HG03575 (cell line): Measurements from ENCODE around the gene PLA2R1.

ENCODE experiments used
- ATAC-seq: cut with Tn5 transposase; IDR thresholded peaks from one replicate; pipeline ENCODE4 v1.9.1; 2021; ENCODE audit not compliant: unreplicated experiment, insufficient number of reproducible peaks, low FRiP score; ENCODE audit errors: extremely low read depth

The PLA2R1 gene

GRCh38 chr2:160062292-160063005 lies at the start of gene PLA2R1:
Gene PLA2R1, minus strand, starts transcription at chr2:160062615. Its CDS starts 212 bp downstream, at chr2:160062403.
- no peak for ATAC-seq

- ATAC-seq, result no peak
Measured at GRCh38 chr2:160110674-160111239, 48.3 kb upstream of the PLA2R1 start.

GRCh38 chr2:160109939-160110673 lies 47.7 kb upstream of the PLA2R1 start:
- peak; percentile 39 for ATAC-seq

GRCh38 chr2:160109243-160109642 lies 46.8 kb upstream of the PLA2R1 start:
- ATAC-seq, result no peak

- ATAC-seq, result no peak
Measured at GRCh38 chr2:160108646-160109045, 46.2 kb upstream of the PLA2R1 start.

GRCh38 chr2:160105366-160105765 lies 43.0 kb upstream of the PLA2R1 start:
- no peak for ATAC-seq

- no peak for ATAC-seq
Measured at GRCh38 chr2:160104115-160104514, 41.7 kb upstream of the PLA2R1 start.

GRCh38 chr2:160097326-160097725 lies 34.9 kb upstream of the PLA2R1 start:
- ATAC-seq, result no peak

- no peak for ATAC-seq
Measured at GRCh38 chr2:160096409-160096808, 34.0 kb upstream of the PLA2R1 start.

- no peak for ATAC-seq
Measured at GRCh38 chr2:160092445-160092844, 30.0 kb upstream of the PLA2R1 start.

GRCh38 chr2:160091381-160091780 lies 29.0 kb upstream of the PLA2R1 start:
- ATAC-seq, result no peak

GRCh38 chr2:160087854-160088745 lies 25.7 kb upstream of the PLA2R1 start:
- ATAC-seq, result no peak

- no peak for ATAC-seq
Measured at GRCh38 chr2:160085662-160086061, 23.2 kb upstream of the PLA2R1 start.

GRCh38 chr2:160077912-160078810 lies 15.7 kb upstream of the PLA2R1 start:
- no peak for ATAC-seq

- ATAC-seq, result no peak
Measured at GRCh38 chr2:160076914-160077313, 14.5 kb upstream of the PLA2R1 start.

- ATAC-seq, result no peak
Measured at GRCh38 chr2:160076241-160076640, 13.8 kb upstream of the PLA2R1 start.

GRCh38 chr2:160075171-160075570 lies 12.8 kb upstream of the PLA2R1 start:
- ATAC-seq, result no peak

- ATAC-seq, result no peak
Measured at GRCh38 chr2:160073284-160073888, 11.0 kb upstream of the PLA2R1 start.
